Neural cell (in vitro differentiated cells): ENCODE results near the gene XAF1. TPM values are rescaled to one million over a fixed set of nuclear protein-coding genes. Genes with fewer than 3 reads are reported as not detected.
A peak's percentile ranks its signal among the peaks of the same experiment; 100 is the strongest.

Experiments used
- H2AFZ ChIP-seq: fragments of 200-600, 300-800 bp; sonication (generic), shearing (Covaris generic); 2 replicates; pipeline ENCODE4 v1.6.0; 2014; ENCODE audit warnings: low read depth, mild to moderate bottlenecking, antibody characterized with exemption, low read length, moderate library complexity
- H3F3A ChIP-seq: fragments of 200-600 bp; shearing (Covaris generic); 2 replicates; pipeline ENCODE4 v1.6.1; 2016; ENCODE audit warnings: mild to moderate bottlenecking, moderate library complexity, mixed read lengths, antibody characterized with exemption, low read length; ENCODE audit not compliant: insufficient read depth, poor library complexity, severe bottlenecking
- H3K27ac ChIP-seq: fragments of 200-600, 300-800 bp; sonication (generic), shearing (Covaris generic); 2 replicates; pipeline ENCODE4 v1.5.1; 2014; ENCODE audit warnings: mild to moderate bottlenecking, low read length, moderate library complexity
- H3K27me3 ChIP-seq: fragments of 300-800, 200-600 bp; sonication (generic), shearing (Covaris generic); 2 replicates; pipeline ENCODE4 v1.6.0; 2014; ENCODE audit warnings: mild to moderate bottlenecking, low read depth, low read length, moderate library complexity; ENCODE audit not compliant: insufficient read depth
- H3K36me3 ChIP-seq: fragments of 300-800, 200-600 bp; sonication (generic), shearing (Covaris generic); 2 replicates; pipeline ENCODE4 v1.5.1; 2014; ENCODE audit warnings: mild to moderate bottlenecking, antibody characterized with exemption, low read length, moderate library complexity; ENCODE audit not compliant: insufficient read depth
- H3K4me2 ChIP-seq: fragments of 300-800, 200-600 bp; sonication (generic), shearing (Covaris generic); 2 replicates; pipeline ENCODE4 v1.6.0; 2014; ENCODE audit warnings: mild to moderate bottlenecking, low read length
- H3K4me3 ChIP-seq: fragments of 300-800, 200-600 bp; sonication (generic), shearing (Covaris generic); 2 replicates; pipeline ENCODE4 v1.5.1; 2014; ENCODE audit warnings: mild to moderate bottlenecking, low read length, moderate library complexity
- H3K79me2 ChIP-seq: fragments of 200-600 bp; shearing (Covaris generic); replicated peaks from 2 replicates; pipeline ENCODE4 v1.6.0; 2014; ENCODE audit warnings: mild to moderate bottlenecking, low read length, moderate library complexity; ENCODE audit not compliant: insufficient read depth
- H3K9ac ChIP-seq: fragments of 300-800, 200-600 bp; sonication (generic), shearing (Covaris generic); 2 replicates; pipeline ENCODE4 v1.6.1; 2016; ENCODE audit warnings: mild to moderate bottlenecking, low read length, mixed read lengths
- H3K9me2 ChIP-seq: fragments of 200-600 bp; shearing (Covaris generic); 2 replicates; pipeline ENCODE4 v1.6.1; 2016; ENCODE audit warnings: mild to moderate bottlenecking, low read length, mixed read lengths; ENCODE audit not compliant: insufficient read depth
- H3K9me3 ChIP-seq: fragments of 200-600, 300-800 bp; sonication (generic), shearing (Covaris generic); 2 replicates; pipeline ENCODE4 v1.6.1; 2016; ENCODE audit warnings: mild to moderate bottlenecking, mixed run types, low read length, moderate library complexity, mixed read lengths
- H4K20me1 ChIP-seq: fragments of 200-600 bp; shearing (Covaris generic); 2 replicates; pipeline ENCODE4 v1.6.1; 2016; ENCODE audit warnings: mild to moderate bottlenecking, mixed run types; ENCODE audit not compliant: insufficient read depth
- EP300 ChIP-seq: fragments of 450-650 bp; conservative IDR thresholded peaks from 2 replicates; pipeline ENCODE4 v1.6.1; 2014; ENCODE audit warnings: antibody characterized with exemption, mild to moderate bottlenecking, moderate library complexity; ENCODE audit not compliant: poor library complexity, severe bottlenecking
- EZH2 ChIP-seq: fragments of 200-600, 300-800 bp; shearing (Covaris generic), sonication (generic); IDR thresholded peaks from 2 replicates; pipeline ENCODE4 v1.6.1; 2014; ENCODE audit warnings: antibody characterized with exemption, low read length, borderline replicate concordance, mild to moderate bottlenecking; ENCODE audit not compliant: insufficient read depth, poor library complexity, severe bottlenecking
- MXI1 ChIP-seq: fragments of 450-650 bp; conservative IDR thresholded peaks from 2 replicates; pipeline ENCODE4 v1.6.1; 2014; ENCODE audit warnings: antibody characterized with exemption, mild to moderate bottlenecking; ENCODE audit not compliant: poor library complexity, severe bottlenecking
- POLR2AphosphoS5 ChIP-seq: IDR thresholded peaks from 2 replicates; pipeline ENCODE4 v1.6.1; 2012
- RAD21 ChIP-seq: fragments of 450-650 bp; conservative IDR thresholded peaks from 2 replicates; pipeline ENCODE4 v1.6.1; 2014; ENCODE audit warnings: antibody characterized with exemption, mild to moderate bottlenecking, moderate library complexity
- SMC3 ChIP-seq: fragments of 450-650 bp; conservative IDR thresholded peaks from 2 replicates; pipeline ENCODE4 v1.6.1; 2014; ENCODE audit warnings: antibody characterized with exemption, mild to moderate bottlenecking, moderate library complexity; ENCODE audit not compliant: poor library complexity
- TAF1 ChIP-seq: IDR thresholded peaks from 2 replicates; pipeline ENCODE4 v1.6.1; 2012; ENCODE audit warnings: low read depth
- polyA plus RNA-seq: library from polyadenylated mRNA; depleted of rRNA; stranded (reverse); fragments of >200 nt; gene quantifications from 2 replicates; pipeline ENCODE4 v1.2.3, GENCODE V29; 2014
- TF ChIP-seq, protein P1 (sequence below): fragments of 450-650 bp; IDR thresholded peaks from 2 replicates; pipeline ENCODE4 v1.5.1; 2014; ENCODE audit warnings: antibody characterized with exemption, mild to moderate bottlenecking, moderate library complexity; ENCODE audit not compliant: poor library complexity, severe bottlenecking
- TF ChIP-seq, protein P2 (sequence below): IDR thresholded peaks from 2 replicates; pipeline ENCODE4 v1.6.1; 2012; ENCODE audit warnings: borderline replicate concordance

Gene XAF1
- polyA plus RNA-seq, 1 donor from 2014 or later = not detected

DNA sequence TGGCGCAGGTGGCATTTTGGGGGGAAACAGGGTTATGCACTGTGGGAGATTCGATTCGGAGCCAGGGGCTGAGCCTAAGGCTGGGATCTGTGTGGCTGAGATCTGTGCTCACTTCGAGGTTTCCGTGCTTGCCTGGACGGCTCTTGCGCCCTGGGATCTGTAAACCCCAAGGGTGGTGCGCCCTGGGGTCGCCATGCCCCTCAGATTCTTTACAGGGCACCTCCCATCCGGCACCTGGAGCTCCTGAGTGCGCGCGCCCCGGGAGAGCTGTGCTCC, 43.1 kb upstream of the XAF1 start:
- H3K27ac ChIP-seq = no peak overlapping the region
- H3K9me2 ChIP-seq = no peaks in the 10 kb centered on the region
- H3K9me3 ChIP-seq = peaks cover 6% of the 10 kb centered on the region
- H3K9ac ChIP-seq = no peak overlapping the region
- no peak for TF ChIP-seq SMC3
- no peak for TF ChIP-seq RAD21
- TF ChIP-seq, protein P1, sequence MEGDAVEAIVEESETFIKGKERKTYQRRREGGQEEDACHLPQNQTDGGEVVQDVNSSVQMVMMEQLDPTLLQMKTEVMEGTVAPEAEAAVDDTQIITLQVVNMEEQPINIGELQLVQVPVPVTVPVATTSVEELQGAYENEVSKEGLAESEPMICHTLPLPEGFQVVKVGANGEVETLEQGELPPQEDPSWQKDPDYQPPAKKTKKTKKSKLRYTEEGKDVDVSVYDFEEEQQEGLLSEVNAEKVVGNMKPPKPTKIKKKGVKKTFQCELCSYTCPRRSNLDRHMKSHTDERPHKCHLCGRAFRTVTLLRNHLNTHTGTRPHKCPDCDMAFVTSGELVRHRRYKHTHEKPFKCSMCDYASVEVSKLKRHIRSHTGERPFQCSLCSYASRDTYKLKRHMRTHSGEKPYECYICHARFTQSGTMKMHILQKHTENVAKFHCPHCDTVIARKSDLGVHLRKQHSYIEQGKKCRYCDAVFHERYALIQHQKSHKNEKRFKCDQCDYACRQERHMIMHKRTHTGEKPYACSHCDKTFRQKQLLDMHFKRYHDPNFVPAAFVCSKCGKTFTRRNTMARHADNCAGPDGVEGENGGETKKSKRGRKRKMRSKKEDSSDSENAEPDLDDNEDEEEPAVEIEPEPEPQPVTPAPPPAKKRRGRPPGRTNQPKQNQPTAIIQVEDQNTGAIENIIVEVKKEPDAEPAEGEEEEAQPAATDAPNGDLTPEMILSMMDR = no peak
- TF ChIP-seq EZH2 = no peak
- TF ChIP-seq POLR2AphosphoS5 = no peak
- TF ChIP-seq TAF1 = no peak
- TF ChIP-seq, protein P2, sequence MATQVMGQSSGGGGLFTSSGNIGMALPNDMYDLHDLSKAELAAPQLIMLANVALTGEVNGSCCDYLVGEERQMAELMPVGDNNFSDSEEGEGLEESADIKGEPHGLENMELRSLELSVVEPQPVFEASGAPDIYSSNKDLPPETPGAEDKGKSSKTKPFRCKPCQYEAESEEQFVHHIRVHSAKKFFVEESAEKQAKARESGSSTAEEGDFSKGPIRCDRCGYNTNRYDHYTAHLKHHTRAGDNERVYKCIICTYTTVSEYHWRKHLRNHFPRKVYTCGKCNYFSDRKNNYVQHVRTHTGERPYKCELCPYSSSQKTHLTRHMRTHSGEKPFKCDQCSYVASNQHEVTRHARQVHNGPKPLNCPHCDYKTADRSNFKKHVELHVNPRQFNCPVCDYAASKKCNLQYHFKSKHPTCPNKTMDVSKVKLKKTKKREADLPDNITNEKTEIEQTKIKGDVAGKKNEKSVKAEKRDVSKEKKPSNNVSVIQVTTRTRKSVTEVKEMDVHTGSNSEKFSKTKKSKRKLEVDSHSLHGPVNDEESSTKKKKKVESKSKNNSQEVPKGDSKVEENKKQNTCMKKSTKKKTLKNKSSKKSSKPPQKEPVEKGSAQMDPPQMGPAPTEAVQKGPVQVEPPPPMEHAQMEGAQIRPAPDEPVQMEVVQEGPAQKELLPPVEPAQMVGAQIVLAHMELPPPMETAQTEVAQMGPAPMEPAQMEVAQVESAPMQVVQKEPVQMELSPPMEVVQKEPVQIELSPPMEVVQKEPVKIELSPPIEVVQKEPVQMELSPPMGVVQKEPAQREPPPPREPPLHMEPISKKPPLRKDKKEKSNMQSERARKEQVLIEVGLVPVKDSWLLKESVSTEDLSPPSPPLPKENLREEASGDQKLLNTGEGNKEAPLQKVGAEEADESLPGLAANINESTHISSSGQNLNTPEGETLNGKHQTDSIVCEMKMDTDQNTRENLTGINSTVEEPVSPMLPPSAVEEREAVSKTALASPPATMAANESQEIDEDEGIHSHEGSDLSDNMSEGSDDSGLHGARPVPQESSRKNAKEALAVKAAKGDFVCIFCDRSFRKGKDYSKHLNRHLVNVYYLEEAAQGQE = no peak
- TF ChIP-seq MXI1 = no peak
- no peak for TF ChIP-seq EP300
- no peaks in the 10 kb centered on the region for H3K79me2 ChIP-seq
- H4K20me1 ChIP-seq = no peaks in the 10 kb centered on the region
- H3K36me3 ChIP-seq = no peaks in the 10 kb centered on the region
- peaks cover 34% of the 10 kb centered on the region for H3K27me3 ChIP-seq
- no peaks in the 10 kb centered on the region for H3F3A ChIP-seq
- no peak overlapping the region for H3K4me2 ChIP-seq
- H3K4me3 ChIP-seq = peak overlapping the region; percentile 60
- H2AFZ ChIP-seq = no peak overlapping the region

DNA sequence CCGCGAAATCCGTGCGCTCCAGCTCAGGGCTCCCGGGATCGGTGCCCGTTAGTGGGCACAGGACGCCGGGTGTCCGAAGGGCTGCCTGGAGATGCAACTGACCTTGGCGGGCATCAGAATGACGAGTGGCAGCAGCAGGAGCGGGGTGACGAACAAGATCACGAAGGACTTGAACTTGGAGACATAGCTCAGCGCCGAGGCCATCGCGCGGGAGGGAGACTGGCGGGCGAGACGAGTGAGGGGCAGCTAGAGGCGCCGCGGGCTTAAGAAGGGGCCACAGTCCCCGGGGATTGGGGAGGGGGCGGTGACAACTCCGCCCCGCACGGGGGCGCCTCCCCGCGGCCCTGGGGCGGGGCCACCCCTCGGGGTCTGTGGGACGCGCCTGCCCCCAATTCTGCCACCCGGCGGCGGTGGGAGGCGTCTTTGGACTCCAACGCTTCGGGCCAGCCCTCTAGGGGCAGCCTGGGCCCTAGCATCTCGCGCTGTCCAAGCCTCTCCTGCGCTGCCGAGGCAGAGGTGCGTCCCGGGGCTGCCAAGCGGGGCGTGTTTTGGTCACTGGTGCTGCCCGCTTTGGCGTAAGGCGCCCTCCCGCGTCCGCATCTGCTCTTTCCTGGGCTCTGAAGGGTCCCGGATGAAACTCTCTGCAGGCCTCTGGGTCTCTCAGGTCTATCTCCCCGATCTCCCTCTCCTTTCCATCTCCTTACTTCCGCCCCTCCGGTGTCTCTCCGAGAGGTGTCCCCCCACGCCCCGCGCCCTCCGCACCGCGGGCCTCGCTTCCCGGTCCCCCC, 42.5 kb upstream of the XAF1 start, which contains the start of gene SLC13A5:
Gene SLC13A5 (minus strand): TSS at position 240 of the 788 bp plus-strand sequence. CDS start 36 bp downstream, at position 204.
- H3K36me3 ChIP-seq = no peaks in the 10 kb centered on the region
- no peak within 1 kb of the TSS for H2AFZ ChIP-seq
- H3F3A ChIP-seq = no peaks in the 10 kb centered on the region
- H3K27me3 ChIP-seq = peaks cover 34% of the 10 kb centered on the region
- H3K9me2 ChIP-seq = no peaks in the 10 kb centered on the region
- H3K27ac ChIP-seq = no peak within 1 kb of the TSS
- H3K9ac ChIP-seq = no peak within 1 kb of the TSS
- H3K9me3 ChIP-seq = peaks cover 6% of the 10 kb centered on the region
- H3K4me3 ChIP-seq = peak within 1 kb of the TSS; percentile 60
- no peak for TF ChIP-seq EZH2
- TF ChIP-seq MXI1 = no peak
- no peak for TF ChIP-seq POLR2AphosphoS5
- no peak for TF ChIP-seq SMC3
- TF ChIP-seq, protein P1 = peak; percentile 46
- TF ChIP-seq RAD21 = no peak
- no peak for TF ChIP-seq TAF1
- H4K20me1 ChIP-seq = no peaks in the 10 kb centered on the region
- no peak within 1 kb of the TSS for H3K4me2 ChIP-seq
- H3K79me2 ChIP-seq = no peaks in the 10 kb centered on the region
